Measurements from ENCODE around the gene POLR2H.

The POLR2H gene

GRCh38 chr3:184350618-184351017 is 10.9 kb upstream of the POLR2H start:
- Histone ChIP-seq H3K4me3 (ENCODE audit: low read length) (no peak overlapping the region), H2AFZ (ENCODE audit: low read depth, low read length) (no peak overlapping the region), H3K9me3 (ENCODE audit: low read length) (no peaks in the 10 kb centered on the region), H3K4me1 (ENCODE audit: insufficient read depth, low read length) (peaks cover 4% of the 10 kb centered on the region), H3K27me3 (ENCODE audit: insufficient read depth, low read length) (no peaks in the 10 kb centered on the region), H3K36me3 (ENCODE audit: insufficient read depth, low read length) (peaks cover 63% of the 10 kb centered on the region)

DNA sequence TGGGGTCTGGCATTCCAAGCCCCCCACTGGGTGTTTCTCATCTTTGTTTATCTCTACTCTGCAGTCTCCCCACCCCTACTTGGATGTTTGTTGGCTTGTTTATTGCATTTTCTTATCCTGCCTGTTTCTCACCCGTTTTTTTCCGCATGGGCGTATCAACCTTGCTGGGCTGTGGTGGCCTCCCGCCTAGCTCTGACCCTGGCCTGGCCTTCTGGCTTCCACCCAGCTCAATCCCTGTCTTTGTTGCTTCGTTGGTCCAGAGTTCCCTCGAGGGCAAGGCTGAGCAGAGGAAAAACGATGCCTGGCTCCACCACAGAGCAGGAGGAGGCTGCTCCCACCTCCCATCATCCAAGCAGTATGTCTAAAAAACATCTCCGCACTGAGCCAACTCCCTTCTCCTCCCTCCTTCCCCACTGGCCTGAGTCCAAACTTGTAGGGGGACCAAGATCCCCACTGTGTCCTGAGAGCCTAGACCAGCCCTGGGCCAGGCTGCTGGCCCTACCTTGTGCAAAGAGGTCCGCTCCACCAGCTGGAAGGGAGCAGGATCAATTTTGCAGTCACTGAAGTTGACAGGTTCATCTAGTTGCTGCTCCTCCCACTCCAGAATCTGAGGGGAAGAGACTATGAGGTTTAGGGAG is 9.9 kb upstream of the POLR2H start:
- Histone ChIP-seq H3K27me3 (ENCODE audit: insufficient read depth, low read length) (no peaks in the 10 kb centered on the region), H3K36me3 (ENCODE audit: insufficient read depth, low read length) (peaks cover 64% of the 10 kb centered on the region), H2AFZ (ENCODE audit: low read depth, low read length) (no peak overlapping the region), H3K4me1 (ENCODE audit: insufficient read depth, low read length) (no peaks in the 10 kb centered on the region), H3K4me3 (ENCODE audit: low read length) (no peak overlapping the region), H3K9me3 (ENCODE audit: low read length) (no peaks in the 10 kb centered on the region)

- Histone ChIP-seq H3K9me3 (ENCODE audit: low read length) (no peaks in the 10 kb centered on the region), H3K4me1 (ENCODE audit: insufficient read depth, low read length) (no peaks in the 10 kb centered on the region), H3K27me3 (ENCODE audit: insufficient read depth, low read length) (no peaks in the 10 kb centered on the region), H2AFZ (ENCODE audit: low read depth, low read length) (no peak overlapping the region), H3K4me3 (ENCODE audit: low read length) (no peak overlapping the region), H3K36me3 (ENCODE audit: insufficient read depth, low read length) (peaks cover 66% of the 10 kb centered on the region)
These were observed 9.2 kb upstream of the POLR2H start for GRCh38 chr3:184352149-184352785.

GRCh38 chr3:184352897-184353545 is 8.5 kb upstream of the POLR2H start:
- Histone ChIP-seq H2AFZ (ENCODE audit: low read depth, low read length) (no peak overlapping the region), H3K4me3 (ENCODE audit: low read length) (no peak overlapping the region), H3K27me3 (ENCODE audit: insufficient read depth, low read length) (no peaks in the 10 kb centered on the region), H3K36me3 (ENCODE audit: insufficient read depth, low read length) (peaks cover 68% of the 10 kb centered on the region), H3K4me1 (ENCODE audit: insufficient read depth, low read length) (no peaks in the 10 kb centered on the region), H3K9me3 (ENCODE audit: low read length) (no peaks in the 10 kb centered on the region)

GRCh38 chr3:184353546-184353941 is 8.0 kb upstream of the POLR2H start:
- no peak overlapping the region for H2AFZ ChIP-seq (ENCODE audit: low read depth, low read length)
- no peaks in the 10 kb centered on the region for H3K4me1 ChIP-seq (ENCODE audit: insufficient read depth, low read length)
- no peaks in the 10 kb centered on the region for H3K27me3 ChIP-seq (ENCODE audit: insufficient read depth, low read length)
- peaks cover 73% of the 10 kb centered on the region for H3K36me3 ChIP-seq (ENCODE audit: insufficient read depth, low read length)
- H3K4me3 ChIP-seq (ENCODE audit: low read length): no peak overlapping the region
- no peaks in the 10 kb centered on the region for H3K9me3 ChIP-seq (ENCODE audit: low read length)

DNA sequence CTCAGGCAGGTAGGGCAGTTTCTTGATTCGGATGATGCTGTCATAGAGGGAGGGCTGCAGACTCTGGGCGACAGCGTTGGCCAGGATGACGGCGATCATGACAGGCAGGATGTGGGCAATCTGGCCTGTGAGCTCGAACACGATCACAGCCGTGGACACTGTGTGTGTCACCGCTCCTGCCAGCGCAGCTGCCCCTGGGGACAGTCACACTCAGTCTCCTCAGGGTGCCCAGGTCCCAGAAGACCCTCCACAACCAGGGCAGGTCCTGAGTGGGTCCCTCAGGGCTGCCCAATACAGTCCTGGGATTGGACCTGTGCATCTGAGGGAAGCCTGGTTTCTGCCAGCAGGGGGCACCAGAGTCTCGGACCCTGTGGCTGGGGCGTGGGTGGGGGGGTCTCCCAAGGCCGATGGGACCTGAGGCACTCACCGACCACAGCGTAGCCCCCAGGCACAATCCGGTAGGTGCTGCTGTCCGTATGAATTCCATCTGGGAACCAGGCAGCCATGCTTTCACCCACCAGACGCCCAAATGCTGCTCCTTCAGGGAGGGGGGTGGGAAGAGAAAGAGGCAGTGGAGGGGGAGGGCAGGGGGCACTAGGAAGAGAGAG is 7.3 kb upstream of the POLR2H start:
- Histone ChIP-seq H3K4me3 (ENCODE audit: low read length) (no peak overlapping the region), H3K36me3 (ENCODE audit: insufficient read depth, low read length) (peaks cover 75% of the 10 kb centered on the region), H3K9me3 (ENCODE audit: low read length) (no peaks in the 10 kb centered on the region), H3K4me1 (ENCODE audit: insufficient read depth, low read length) (peaks cover 3% of the 10 kb centered on the region), H2AFZ (ENCODE audit: low read depth, low read length) (no peak overlapping the region), H3K27me3 (ENCODE audit: insufficient read depth, low read length) (no peaks in the 10 kb centered on the region)

DNA sequence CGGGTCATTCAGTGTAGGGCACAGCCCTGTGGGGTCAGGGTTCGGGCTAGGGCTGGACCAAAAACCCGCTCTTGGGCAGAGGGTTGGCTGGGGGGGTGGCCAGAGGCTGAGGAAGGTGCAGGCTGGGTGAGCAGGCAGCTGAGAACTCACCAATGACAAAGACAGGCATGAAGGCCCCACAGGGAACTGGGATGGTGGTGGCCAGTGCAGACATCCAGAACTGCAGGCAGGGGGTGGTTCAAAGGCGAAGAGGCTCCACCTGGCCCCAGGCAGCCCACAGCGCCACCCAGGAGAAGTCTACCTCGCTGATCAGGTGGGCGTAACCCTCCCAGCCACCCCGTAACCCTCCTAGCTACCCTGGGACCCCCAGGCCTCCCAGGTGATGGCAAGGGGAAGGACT is 6.8 kb upstream of the POLR2H start:
- H3K4me3 ChIP-seq (ENCODE audit: low read length): no peak overlapping the region
- H3K4me1 ChIP-seq (ENCODE audit: insufficient read depth, low read length): peaks cover 6% of the 10 kb centered on the region
- no peaks in the 10 kb centered on the region for H3K9me3 ChIP-seq (ENCODE audit: low read length)
- H2AFZ ChIP-seq (ENCODE audit: low read depth, low read length): no peak overlapping the region
- H3K36me3 ChIP-seq (ENCODE audit: insufficient read depth, low read length): peaks cover 72% of the 10 kb centered on the region
- no peaks in the 10 kb centered on the region for H3K27me3 ChIP-seq (ENCODE audit: insufficient read depth, low read length)

GRCh38 chr3:184355261-184356040 is 6.1 kb upstream of the POLR2H start:
- H2AFZ ChIP-seq (ENCODE audit: low read depth, low read length): no peak overlapping the region
- peaks cover 13% of the 10 kb centered on the region for H3K4me1 ChIP-seq (ENCODE audit: insufficient read depth, low read length)
- H3K9me3 ChIP-seq (ENCODE audit: low read length): no peaks in the 10 kb centered on the region
- peaks cover 71% of the 10 kb centered on the region for H3K36me3 ChIP-seq (ENCODE audit: insufficient read depth, low read length)
- no peaks in the 10 kb centered on the region for H3K27me3 ChIP-seq (ENCODE audit: insufficient read depth, low read length)
- no peak overlapping the region for H3K4me3 ChIP-seq (ENCODE audit: low read length)

- H3K4me3 ChIP-seq (ENCODE audit: low read length): no peak overlapping the region
- H3K4me1 ChIP-seq (ENCODE audit: insufficient read depth, low read length): peaks cover 19% of the 10 kb centered on the region
- peaks cover 52% of the 10 kb centered on the region for H3K36me3 ChIP-seq (ENCODE audit: insufficient read depth, low read length)
- H3K27me3 ChIP-seq (ENCODE audit: insufficient read depth, low read length): no peaks in the 10 kb centered on the region
- H2AFZ ChIP-seq (ENCODE audit: low read depth, low read length): no peak overlapping the region
- H3K9me3 ChIP-seq (ENCODE audit: low read length): no peaks in the 10 kb centered on the region
These were observed 4.0 kb upstream of the POLR2H start for GRCh38 chr3:184357248-184358123.

- no peak overlapping the region for H3K4me3 ChIP-seq (ENCODE audit: low read length)
- no peaks in the 10 kb centered on the region for H3K27me3 ChIP-seq (ENCODE audit: insufficient read depth, low read length)
- no peaks in the 10 kb centered on the region for H3K9me3 ChIP-seq (ENCODE audit: low read length)
- H2AFZ ChIP-seq (ENCODE audit: low read depth, low read length): no peak overlapping the region
- peaks cover 44% of the 10 kb centered on the region for H3K36me3 ChIP-seq (ENCODE audit: insufficient read depth, low read length)
- H3K4me1 ChIP-seq (ENCODE audit: insufficient read depth, low read length): peaks cover 19% of the 10 kb centered on the region
These were observed 3.3 kb upstream of the POLR2H start for GRCh38 chr3:184358124-184358767.

DNA sequence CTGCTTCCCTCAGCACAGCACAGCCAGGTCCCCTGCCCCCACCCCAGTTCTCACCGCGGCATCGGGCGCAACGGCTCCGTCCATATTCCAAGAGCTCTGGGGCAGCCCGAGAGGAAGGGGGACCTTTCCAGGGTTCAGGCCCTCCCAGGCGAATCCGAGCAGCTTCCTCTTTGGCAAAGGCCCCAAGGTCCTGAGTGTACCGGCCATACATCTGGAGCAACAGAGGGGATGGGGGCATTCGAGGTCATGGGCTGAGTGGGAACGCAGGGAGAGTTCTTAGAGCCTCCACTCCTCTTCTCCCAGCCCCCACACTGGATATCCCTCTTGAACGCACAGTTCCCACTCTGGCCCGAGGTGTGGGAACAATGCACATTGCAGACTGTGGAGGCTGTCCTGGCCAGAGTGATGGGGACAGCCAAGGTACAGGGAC is 2.6 kb upstream of the POLR2H start:
- H3K4me1 ChIP-seq (ENCODE audit: insufficient read depth, low read length): peaks cover 24% of the 10 kb centered on the region
- H3K27me3 ChIP-seq (ENCODE audit: insufficient read depth, low read length): no peaks in the 10 kb centered on the region
- no peak overlapping the region for H3K4me3 ChIP-seq (ENCODE audit: low read length)
- H3K9me3 ChIP-seq (ENCODE audit: low read length): no peaks in the 10 kb centered on the region
- H2AFZ ChIP-seq (ENCODE audit: low read depth, low read length): no peak overlapping the region
- peaks cover 37% of the 10 kb centered on the region for H3K36me3 ChIP-seq (ENCODE audit: insufficient read depth, low read length)

DNA sequence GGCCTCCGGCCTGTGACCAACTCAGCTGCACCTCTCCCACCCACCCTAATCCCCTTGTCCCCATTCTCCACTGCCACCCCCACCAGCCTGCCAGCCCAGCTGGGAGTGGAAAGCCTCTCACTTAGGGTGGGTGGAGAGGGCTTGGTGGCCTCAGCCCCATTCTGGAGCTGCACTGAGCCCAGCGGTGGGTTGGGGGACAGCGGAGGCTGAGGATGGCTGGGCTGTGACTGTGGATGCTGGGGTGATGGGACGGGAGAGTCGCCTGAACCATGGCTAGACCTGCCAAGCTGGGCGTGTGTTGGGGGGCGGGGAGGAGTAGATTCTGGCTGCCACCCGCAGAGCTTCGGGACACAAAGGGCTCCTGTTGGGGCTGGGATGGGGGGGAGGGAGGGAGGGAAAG is 1.9 kb upstream of the POLR2H start:
- peak overlapping the region; percentile 8 for H3K4me3 ChIP-seq (ENCODE audit: low read length)

More for the DNA sequence above, 1.9 kb upstream of the POLR2H start:
- Histone ChIP-seq H3K9me3 (ENCODE audit: low read length) (no peaks in the 10 kb centered on the region), H3K4me1 (ENCODE audit: insufficient read depth, low read length) (peaks cover 31% of the 10 kb centered on the region), H3K27me3 (ENCODE audit: insufficient read depth, low read length) (no peaks in the 10 kb centered on the region), H2AFZ (ENCODE audit: low read depth, low read length) (no peak overlapping the region), H3K36me3 (ENCODE audit: insufficient read depth, low read length) (peaks cover 35% of the 10 kb centered on the region)
